ENCODE results near the gene OR52E8.

DNA sequence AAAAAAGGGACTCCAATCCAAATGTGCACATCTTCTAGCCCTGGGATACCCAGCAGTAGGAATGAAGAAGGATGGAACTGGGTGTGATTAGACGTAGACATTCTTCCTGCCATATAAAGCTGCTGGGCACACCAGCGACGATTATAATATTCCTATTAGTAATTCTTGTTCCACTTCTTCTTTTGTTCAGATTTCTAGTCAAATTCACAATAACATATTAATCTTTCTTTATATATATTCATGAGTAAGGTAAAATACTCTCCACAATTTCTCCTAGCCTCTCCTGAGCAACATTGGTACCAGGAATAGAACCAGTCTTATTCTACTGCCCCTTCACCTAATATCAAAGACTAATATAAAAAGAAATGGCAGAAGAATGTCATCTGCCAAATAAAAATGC is at the start of gene OR52E8:
- TF ChIP-seq YY1 (IDR thresholded peaks at IDR 0.05) (no peak), TAF1 (conservative IDR thresholded peaks at IDR 0.05) (no peak), JUND (IDR thresholded peaks at IDR 0.05) (no peak), FOXA1 (IDR thresholded peaks at IDR 0.05) (no peak), EGR1 (IDR thresholded peaks at IDR 0.05; ENCODE audit: low read depth in 2 of 2) (no peak), RXRA (IDR thresholded peaks at IDR 0.05) (no peak), SP1 (IDR thresholded peaks at IDR 0.05) (no peak), GABPA (IDR thresholded peaks at IDR 0.05 in 1 of 2, conservative IDR thresholded peaks at IDR 0.05 in 1 of 2) (no peak)
- TF ChIP-seq, protein P1, sequence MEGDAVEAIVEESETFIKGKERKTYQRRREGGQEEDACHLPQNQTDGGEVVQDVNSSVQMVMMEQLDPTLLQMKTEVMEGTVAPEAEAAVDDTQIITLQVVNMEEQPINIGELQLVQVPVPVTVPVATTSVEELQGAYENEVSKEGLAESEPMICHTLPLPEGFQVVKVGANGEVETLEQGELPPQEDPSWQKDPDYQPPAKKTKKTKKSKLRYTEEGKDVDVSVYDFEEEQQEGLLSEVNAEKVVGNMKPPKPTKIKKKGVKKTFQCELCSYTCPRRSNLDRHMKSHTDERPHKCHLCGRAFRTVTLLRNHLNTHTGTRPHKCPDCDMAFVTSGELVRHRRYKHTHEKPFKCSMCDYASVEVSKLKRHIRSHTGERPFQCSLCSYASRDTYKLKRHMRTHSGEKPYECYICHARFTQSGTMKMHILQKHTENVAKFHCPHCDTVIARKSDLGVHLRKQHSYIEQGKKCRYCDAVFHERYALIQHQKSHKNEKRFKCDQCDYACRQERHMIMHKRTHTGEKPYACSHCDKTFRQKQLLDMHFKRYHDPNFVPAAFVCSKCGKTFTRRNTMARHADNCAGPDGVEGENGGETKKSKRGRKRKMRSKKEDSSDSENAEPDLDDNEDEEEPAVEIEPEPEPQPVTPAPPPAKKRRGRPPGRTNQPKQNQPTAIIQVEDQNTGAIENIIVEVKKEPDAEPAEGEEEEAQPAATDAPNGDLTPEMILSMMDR (IDR thresholded peaks at IDR 0.05; ENCODE audit: low read depth, low read length, missing input control) = no peak
- TF ChIP-seq, protein P2, sequence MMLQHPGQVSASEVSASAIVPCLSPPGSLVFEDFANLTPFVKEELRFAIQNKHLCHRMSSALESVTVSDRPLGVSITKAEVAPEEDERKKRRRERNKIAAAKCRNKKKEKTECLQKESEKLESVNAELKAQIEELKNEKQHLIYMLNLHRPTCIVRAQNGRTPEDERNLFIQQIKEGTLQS (IDR thresholded peaks at IDR 0.05) = no peak
- TF ChIP-seq, protein P3, sequence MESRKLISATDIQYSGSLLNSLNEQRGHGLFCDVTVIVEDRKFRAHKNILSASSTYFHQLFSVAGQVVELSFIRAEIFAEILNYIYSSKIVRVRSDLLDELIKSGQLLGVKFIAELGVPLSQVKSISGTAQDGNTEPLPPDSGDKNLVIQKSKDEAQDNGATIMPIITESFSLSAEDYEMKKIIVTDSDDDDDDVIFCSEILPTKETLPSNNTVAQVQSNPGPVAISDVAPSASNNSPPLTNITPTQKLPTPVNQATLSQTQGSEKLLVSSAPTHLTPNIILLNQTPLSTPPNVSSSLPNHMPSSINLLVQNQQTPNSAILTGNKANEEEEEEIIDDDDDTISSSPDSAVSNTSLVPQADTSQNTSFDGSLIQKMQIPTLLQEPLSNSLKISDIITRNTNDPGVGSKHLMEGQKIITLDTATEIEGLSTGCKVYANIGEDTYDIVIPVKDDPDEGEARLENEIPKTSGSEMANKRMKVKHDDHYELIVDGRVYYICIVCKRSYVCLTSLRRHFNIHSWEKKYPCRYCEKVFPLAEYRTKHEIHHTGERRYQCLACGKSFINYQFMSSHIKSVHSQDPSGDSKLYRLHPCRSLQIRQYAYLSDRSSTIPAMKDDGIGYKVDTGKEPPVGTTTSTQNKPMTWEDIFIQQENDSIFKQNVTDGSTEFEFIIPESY (IDR thresholded peaks at IDR 0.05) = no peak
- TF ChIP-seq, protein P4, sequence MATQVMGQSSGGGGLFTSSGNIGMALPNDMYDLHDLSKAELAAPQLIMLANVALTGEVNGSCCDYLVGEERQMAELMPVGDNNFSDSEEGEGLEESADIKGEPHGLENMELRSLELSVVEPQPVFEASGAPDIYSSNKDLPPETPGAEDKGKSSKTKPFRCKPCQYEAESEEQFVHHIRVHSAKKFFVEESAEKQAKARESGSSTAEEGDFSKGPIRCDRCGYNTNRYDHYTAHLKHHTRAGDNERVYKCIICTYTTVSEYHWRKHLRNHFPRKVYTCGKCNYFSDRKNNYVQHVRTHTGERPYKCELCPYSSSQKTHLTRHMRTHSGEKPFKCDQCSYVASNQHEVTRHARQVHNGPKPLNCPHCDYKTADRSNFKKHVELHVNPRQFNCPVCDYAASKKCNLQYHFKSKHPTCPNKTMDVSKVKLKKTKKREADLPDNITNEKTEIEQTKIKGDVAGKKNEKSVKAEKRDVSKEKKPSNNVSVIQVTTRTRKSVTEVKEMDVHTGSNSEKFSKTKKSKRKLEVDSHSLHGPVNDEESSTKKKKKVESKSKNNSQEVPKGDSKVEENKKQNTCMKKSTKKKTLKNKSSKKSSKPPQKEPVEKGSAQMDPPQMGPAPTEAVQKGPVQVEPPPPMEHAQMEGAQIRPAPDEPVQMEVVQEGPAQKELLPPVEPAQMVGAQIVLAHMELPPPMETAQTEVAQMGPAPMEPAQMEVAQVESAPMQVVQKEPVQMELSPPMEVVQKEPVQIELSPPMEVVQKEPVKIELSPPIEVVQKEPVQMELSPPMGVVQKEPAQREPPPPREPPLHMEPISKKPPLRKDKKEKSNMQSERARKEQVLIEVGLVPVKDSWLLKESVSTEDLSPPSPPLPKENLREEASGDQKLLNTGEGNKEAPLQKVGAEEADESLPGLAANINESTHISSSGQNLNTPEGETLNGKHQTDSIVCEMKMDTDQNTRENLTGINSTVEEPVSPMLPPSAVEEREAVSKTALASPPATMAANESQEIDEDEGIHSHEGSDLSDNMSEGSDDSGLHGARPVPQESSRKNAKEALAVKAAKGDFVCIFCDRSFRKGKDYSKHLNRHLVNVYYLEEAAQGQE (IDR thresholded peaks at IDR 0.05) = no peak
